Fibroblast of villous mesenchyme (primary cell): ENCODE data around the gene SFMBT2. TPM values are rescaled to one million over a fixed set of nuclear protein-coding genes. Genes with fewer than 3 reads are reported as not detected.

ENCODE experiments used
- DNase-seq: peaks from one replicate; pipeline ENCODE4 v3.0.0-alpha.2; 2010; ENCODE audit warnings: low read depth
- H3K4me3 ChIP-seq: 2 replicates; pipeline ENCODE4 v1.5.1; 2011; ENCODE audit warnings: low read depth, mild to moderate bottlenecking, low read length
- total RNA-seq: library from RNA; depleted of rRNA; stranded (reverse); fragments of >200 nt; gene quantifications from 2 replicates; pipeline ENCODE4 v1.2.3, GENCODE V29; 2012
- TF ChIP-seq, protein P1 (sequence below): IDR thresholded peaks from 2 replicates; pipeline ENCODE4 v1.5.1; 2012; ENCODE audit warnings: low read depth, mild to moderate bottlenecking, low read length; ENCODE audit not compliant: insufficient read depth

SFMBT2 gene
- total RNA-seq, 1 donor: 1.7 TPM

DNA sequence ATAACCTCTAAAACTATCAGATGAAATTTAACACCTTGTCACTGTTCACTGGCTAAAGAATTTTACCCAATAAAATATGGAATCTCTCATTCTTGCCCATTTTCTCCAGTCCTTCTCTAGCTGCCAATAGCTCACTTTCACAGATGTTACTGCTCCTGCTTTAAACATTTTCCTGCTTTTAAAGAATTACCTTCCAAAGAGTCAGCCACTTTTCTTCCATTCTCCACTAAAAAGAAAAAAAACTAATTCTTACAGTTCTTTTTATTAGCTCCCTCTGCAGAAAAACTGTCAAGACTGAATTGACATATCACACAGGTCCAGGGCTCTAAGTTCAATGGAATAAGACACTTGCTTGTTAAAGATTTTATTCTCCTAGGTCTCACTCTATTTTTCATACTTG lies 114.8 kb downstream of the SFMBT2 start:
- no peak for DNase-seq
- H3K4me3 ChIP-seq: no peak overlapping the region
- TF ChIP-seq, protein P1, sequence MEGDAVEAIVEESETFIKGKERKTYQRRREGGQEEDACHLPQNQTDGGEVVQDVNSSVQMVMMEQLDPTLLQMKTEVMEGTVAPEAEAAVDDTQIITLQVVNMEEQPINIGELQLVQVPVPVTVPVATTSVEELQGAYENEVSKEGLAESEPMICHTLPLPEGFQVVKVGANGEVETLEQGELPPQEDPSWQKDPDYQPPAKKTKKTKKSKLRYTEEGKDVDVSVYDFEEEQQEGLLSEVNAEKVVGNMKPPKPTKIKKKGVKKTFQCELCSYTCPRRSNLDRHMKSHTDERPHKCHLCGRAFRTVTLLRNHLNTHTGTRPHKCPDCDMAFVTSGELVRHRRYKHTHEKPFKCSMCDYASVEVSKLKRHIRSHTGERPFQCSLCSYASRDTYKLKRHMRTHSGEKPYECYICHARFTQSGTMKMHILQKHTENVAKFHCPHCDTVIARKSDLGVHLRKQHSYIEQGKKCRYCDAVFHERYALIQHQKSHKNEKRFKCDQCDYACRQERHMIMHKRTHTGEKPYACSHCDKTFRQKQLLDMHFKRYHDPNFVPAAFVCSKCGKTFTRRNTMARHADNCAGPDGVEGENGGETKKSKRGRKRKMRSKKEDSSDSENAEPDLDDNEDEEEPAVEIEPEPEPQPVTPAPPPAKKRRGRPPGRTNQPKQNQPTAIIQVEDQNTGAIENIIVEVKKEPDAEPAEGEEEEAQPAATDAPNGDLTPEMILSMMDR: no peak

DNA sequence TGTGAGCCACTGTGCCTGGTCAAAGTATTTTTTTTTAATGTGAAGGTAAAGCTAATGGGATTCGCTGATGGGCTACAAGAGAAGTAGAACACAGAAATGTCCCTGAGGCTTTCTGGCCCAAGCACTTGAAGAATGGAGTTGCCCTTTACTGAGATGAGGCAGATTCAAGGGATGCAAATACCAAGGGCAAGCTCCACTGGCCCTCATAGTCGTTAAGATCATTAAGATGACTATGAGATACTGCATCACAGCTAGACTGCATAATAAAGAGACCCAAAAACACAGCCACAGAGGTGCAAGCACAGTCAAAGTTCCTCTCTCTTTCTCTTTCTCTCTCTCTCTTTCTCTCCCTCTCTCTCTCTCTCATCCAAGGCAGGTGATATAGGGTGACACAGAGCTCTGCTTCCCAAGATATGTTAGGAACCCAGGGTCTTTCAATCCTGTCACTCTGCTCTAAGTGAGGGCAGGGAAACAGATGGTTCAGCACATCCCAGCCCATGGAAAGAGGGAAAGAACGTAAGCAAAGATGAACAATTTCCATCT lies 117.4 kb downstream of the SFMBT2 start:
- no peak for DNase-seq
- no peak overlapping the region for H3K4me3 ChIP-seq
- TF ChIP-seq, protein P1: no peak

DNA sequence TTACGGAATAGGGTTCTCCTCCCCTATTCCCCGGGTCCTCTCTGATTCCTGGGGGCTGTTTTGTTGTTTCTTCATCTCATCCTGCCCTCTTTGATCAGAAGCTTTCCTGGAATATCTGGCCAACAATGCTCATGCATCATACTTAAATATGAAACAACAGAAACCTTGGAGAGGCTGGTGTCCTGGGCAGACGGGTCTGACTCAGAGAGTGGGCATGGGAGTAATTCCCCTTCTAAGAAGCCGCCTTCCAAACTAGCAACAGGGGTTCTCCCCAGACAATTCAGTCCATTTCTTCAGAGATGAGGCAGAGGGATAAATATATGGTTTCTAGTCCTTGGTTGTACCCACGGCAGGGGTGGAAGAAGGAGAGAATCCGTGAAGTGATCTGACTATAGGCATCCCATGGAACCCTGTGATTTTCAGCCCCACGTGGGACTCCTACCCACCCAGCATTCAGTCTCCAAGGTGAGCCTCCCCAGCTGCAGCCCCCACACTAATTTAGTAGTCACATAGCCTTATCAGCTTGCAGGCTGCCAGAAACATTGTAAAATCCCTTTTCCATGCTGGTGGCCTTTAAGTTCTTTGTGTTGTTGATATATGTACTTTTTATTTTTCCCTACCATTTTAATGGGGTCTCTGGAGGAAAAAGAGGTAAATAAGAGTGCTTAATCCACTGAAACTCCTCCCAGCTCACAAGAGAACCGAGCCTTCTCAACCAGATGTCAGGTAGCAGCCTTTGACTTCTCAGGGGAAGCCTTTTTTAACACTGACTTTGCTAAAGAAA lies 119.2 kb downstream of the SFMBT2 start:
- H3K4me3 ChIP-seq: no peak overlapping the region
- TF ChIP-seq, protein P1: no peak
- no peak for DNase-seq

DNA sequence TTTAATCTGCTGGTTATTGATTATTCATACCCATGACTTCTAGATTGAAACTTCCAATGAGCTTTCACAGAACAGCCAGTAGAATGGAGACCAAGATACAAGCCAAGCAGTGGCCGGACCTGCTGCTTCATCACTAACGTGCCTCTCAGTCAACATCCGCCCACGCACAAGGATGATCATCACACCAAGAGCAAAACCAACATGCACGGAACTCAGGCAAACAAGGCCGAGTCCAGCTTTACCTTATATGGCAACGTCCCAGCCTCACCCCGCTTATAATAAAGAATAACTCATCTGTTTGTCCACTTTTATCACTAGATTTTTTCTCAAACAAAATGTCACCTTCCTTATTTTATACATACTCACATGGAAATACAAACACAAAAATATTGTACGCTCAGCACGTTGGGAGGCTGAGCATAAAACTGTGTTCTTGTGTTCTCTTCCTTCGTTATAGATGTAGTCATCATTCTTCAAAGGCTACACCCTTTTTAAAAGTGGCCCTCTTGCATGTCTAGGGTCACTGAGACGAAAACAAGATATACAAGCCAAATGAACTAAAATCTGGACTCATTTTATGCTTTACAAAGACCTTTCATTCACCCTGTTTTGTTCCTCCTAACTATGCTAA lies 122.7 kb downstream of the SFMBT2 start:
- no peak overlapping the region for H3K4me3 ChIP-seq
- no peak for DNase-seq
- TF ChIP-seq, protein P1: no peak

DNA sequence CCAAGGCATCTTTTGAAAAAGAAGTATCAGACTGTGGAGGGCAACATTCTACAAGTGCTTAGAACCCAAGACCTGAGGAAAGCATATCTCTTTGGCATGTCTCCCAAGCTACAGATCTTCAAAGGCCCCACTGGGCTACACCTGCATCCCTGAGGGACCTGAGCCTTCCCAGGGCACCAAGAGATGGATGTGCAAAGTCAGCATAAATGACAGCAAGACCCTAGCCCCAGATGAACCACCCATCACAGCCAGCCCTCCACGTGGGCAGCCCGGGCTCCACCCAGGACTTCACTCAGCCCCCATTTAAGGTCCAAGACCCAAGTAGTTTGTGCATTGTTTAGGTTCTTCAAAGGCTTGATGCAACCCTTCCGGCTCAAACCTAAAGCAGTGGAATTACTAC lies 123.5 kb downstream of the SFMBT2 start:
- TF ChIP-seq, protein P1: no peak
- no peak for DNase-seq
- H3K4me3 ChIP-seq: no peak overlapping the region

DNA sequence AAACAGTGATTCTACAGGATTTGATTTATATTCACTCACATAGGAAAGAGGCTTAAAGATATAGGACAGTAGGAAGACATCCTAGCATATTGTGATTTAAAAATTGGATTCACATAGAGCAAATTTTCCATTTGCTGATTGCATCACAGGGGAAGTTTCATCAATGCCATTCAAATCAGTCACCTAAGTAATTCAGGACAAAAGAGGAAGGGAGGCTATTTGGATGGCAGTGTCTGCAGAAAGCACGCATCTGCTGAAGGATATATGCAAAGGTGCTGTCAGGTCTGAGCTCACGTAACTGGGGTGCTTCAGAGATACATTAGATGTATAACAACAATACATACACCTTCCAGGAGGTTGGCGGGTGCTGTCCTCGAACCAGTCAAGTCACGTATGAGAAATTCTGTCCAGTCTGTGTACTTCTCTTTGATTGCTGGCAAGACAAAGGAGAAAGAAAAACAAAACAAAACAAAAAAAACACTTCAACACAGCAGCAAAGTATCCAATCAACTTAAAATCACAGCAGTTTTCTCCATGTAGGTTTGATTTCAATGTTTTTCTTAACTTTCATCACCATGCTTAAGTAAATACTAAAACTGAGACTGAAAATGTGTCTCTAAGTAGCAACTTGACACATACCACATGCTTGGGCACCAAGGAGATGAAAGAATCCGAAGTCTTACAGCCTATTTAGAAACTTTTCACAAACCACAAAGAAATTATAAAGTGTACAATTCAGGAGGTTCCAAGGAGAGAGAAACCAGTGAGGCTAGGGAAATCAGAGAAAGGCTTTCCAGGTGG lies 125.1 kb downstream of the SFMBT2 start:
- TF ChIP-seq, protein P1: no peak
- no peak for DNase-seq
- H3K4me3 ChIP-seq: no peak overlapping the region
